ENCODE results near the gene PRPF8.

Gene PRPF8

DNA sequence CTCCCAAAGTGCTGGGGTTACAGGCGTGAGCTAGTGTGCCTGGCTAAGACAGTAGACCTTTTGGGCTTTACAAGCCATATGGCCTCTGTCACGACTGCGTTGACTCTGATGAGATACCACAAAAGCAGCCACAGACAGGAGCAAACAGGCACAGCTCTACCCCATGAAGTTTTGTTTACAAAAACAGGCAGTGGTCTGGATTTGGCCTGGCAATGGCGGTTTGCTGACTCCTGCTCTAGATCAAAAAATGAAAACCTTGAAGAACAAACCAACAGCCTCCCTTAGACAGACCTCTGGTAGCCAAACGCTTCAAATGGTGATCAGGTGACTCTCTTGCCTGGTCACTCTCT lies 76.7 kb downstream of the PRPF8 start:
- no peak overlapping the region for H3K4me3 ChIP-seq (ENCODE audit: low read depth, low read length)
- TF ChIP-seq, protein P1, sequence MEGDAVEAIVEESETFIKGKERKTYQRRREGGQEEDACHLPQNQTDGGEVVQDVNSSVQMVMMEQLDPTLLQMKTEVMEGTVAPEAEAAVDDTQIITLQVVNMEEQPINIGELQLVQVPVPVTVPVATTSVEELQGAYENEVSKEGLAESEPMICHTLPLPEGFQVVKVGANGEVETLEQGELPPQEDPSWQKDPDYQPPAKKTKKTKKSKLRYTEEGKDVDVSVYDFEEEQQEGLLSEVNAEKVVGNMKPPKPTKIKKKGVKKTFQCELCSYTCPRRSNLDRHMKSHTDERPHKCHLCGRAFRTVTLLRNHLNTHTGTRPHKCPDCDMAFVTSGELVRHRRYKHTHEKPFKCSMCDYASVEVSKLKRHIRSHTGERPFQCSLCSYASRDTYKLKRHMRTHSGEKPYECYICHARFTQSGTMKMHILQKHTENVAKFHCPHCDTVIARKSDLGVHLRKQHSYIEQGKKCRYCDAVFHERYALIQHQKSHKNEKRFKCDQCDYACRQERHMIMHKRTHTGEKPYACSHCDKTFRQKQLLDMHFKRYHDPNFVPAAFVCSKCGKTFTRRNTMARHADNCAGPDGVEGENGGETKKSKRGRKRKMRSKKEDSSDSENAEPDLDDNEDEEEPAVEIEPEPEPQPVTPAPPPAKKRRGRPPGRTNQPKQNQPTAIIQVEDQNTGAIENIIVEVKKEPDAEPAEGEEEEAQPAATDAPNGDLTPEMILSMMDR (conservative IDR thresholded peaks at IDR 0.05; ENCODE audit: low read depth, low read length), result no peak
- DNase-seq (ENCODE audit: low read depth), result no peak

DNA sequence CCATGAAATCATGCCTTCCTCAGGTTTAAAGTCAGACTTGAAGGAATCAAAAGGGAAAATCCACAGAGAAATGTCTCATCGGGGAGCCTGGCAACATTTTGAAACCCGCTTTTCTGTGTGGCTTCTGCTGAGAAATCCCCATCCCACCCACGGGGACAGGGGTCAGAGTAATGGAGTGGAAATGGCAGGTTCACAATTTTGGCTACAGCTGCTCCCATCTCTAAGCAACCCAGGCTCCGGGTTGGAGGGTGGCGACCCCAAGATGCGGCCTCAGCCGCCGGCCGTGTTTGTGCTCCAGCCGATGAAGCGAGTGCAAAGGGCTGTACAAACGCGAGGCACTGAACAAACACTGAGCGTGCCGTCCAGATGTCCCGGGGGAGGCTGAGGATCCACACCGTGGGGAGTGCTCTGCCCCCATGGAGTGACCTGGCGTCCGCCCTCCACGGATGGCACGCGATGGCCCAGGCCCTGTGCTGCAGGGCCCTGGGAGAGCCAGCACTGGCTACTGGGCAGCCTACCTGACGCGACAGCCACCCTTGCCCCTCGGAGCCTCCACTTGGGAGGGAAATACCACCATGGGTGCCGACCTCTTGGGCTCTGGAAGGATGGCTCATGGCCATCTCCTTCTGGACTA lies 78.2 kb downstream of the PRPF8 start:
- H3K4me3 ChIP-seq (ENCODE audit: low read depth, low read length), result no peak overlapping the region
- no peak for DNase-seq (ENCODE audit: low read depth)
- TF ChIP-seq, protein P1 (conservative IDR thresholded peaks at IDR 0.05; ENCODE audit: low read depth, low read length), result no peak

GRCh38 chr17:1605681-1606351 lies 78.9 kb downstream of the PRPF8 start:
- no peak for DNase-seq (ENCODE audit: low read depth)
- no peak overlapping the region for H3K4me3 ChIP-seq (ENCODE audit: low read depth, low read length)
- TF ChIP-seq, protein P1 (conservative IDR thresholded peaks at IDR 0.05; ENCODE audit: low read depth, low read length), result no peak

DNA sequence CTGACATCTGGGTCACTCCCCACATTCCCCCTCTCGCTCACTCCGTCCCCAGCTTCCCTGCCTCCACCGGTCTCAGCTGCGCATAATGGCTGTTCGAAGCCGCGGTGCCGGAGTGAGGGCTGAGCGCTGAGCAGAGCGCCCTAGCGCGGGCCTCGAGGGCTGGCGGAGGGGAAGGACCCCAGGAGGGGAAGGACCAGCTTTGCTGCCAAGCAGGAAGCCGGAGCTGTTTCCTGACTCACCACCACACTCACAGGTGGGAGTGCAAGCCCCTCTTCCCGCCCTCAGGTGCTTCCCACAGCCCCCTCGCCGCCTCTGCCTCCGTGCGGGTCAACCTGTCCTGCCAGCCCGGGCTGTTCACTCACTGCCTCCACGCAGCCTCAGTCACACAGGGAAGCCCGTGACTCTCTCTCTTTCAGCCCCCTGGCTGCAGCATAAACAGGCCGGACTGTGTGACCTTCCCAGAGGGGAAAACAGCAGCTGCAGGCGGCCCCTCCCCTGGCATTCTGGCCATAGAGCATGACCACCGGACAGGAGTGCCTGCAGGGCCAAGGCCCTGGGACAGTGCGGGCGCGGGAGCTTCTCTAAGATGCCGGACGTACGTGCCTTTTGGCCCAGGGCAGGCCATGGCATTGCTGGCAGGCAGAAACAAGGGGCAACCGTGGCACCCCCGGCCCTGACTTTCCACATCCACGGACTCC lies 79.7 kb downstream of the PRPF8 start:
- H3K4me3 ChIP-seq (ENCODE audit: low read depth, low read length), result no peak overlapping the region
- DNase-seq (ENCODE audit: low read depth), result no peak
- TF ChIP-seq, protein P1 (conservative IDR thresholded peaks at IDR 0.05; ENCODE audit: low read depth, low read length), result no peak

DNA sequence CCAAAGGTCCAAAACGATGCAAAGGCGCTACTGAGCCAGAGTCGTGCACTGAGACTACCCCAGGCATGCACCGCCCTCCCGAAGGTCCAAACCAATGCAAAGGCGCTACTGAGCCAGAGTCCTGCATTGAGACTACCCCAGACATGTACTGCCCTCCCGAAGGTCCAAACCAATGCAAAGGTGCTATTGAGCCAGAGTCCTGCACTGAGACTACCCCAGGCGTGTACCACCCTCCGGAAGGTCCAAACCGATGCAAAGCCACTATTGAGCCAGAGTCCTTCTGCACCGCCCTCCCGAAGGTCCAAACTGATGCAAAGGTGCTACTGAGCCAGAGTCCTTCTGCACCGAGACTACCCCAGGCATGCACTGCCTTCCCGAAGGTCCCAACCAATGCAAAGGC lies 83.1 kb downstream of the PRPF8 start:
- H3K4me3 ChIP-seq (ENCODE audit: low read depth, low read length), result no peak overlapping the region
- no peak for DNase-seq (ENCODE audit: low read depth)
- TF ChIP-seq, protein P1 (conservative IDR thresholded peaks at IDR 0.05; ENCODE audit: low read depth, low read length), result no peak

Measured in choroid plexus epithelial cell (primary cell).